Right lobe of liver (tissue), 6 donors: ENCODE results near the gene SHISA6. TPM values are rescaled to one million over a fixed set of nuclear protein-coding genes. Genes with fewer than 3 reads are reported as not detected.
"Not testable (repeated sequence)": the region's sequence is repeated elsewhere in the genome, so short reads cannot be mapped to it uniquely, and the experiment has no call there.

Experiments used
- ATAC-seq, 4 donors: fragments of 200-7000 bp; cut with Tn5 transposase; one replicate each; pipeline ENCODE4 v1.9.1; 2020; ENCODE audit warnings: mild to moderate bottlenecking in 4 of 4, moderate library complexity in 4 of 4
- DNase-seq, 3 donors: peaks; one replicate each; pipeline ENCODE4 v3.0.0-alpha.2; 2020
- H3K27ac ChIP-seq, 3 donors: fragments of 200-600 bp; one replicate each; pipeline ENCODE4 v1.8.0; 2022
- H3K27me3 ChIP-seq, 2 donors: fragments of 200-600 bp; one replicate each; pipeline ENCODE4 v1.8.0; 2022
- H3K36me3 ChIP-seq, 4 donors: fragments of 200-600 bp; sonication (generic) in 1 of 4; one replicate each; pipeline versions ENCODE4 v1.5.1 to v1.8.0; 2017 to 2022; ENCODE audit warnings: control low read depth in 1 of 4
- H3K4me1 ChIP-seq, 4 donors: fragments of 200-600 bp; sonication (generic) in 1 of 4; one replicate each; pipeline versions ENCODE4 v1.5.1 to v1.8.0; 2017 to 2022; ENCODE audit warnings: control low read depth in 1 of 4
- H3K4me3 ChIP-seq, 3 donors: fragments of 200-600 bp; one replicate each; pipeline ENCODE4 v1.8.0; 2022
- H3K9me3 ChIP-seq, 4 donors: fragments of 200-600 bp; sonication (generic) in 1 of 4; one replicate each; pipeline versions ENCODE4 v1.5.1 to v1.8.0; 2017 to 2022; ENCODE audit warnings: control low read depth in 1 of 4
- CTCF ChIP-seq, 4 donors: fragments of 200-600 bp in 3 of 4; fragments of 450-650 bp in 1 of 4; IDR thresholded peaks; one replicate each; pipeline versions ENCODE4 v1.5.1 to v1.8.0; 2016 to 2022; ENCODE audit warnings: antibody characterized with exemption in 4 of 4, mild to moderate bottlenecking in 2 of 4
- POLR2A ChIP-seq: fragments of 450-650 bp; IDR thresholded peaks from one replicate; pipeline ENCODE4 v1.6.1; 2017; ENCODE audit warnings: antibody characterized with exemption, mild to moderate bottlenecking
- WGBS: methylation state at CpG from one replicate; pipeline ENCODE4 v1.1.6; 2018; ENCODE audit warnings: low coverage, low lambda C conversion rate; ENCODE audit not compliant: insufficient coverage; ENCODE audit errors: missing lambda C conversion rate; 5-methylcytosine and 5-hydroxymethylcytosine counted together
- intact Hi-C, 2 donors: fragments of 100-400 bp; cut with DNase I; formaldehyde crosslinking; loops; one replicate each; pipeline versions ENCODE4 v1.11.2 to v1.14.1; 2022
- total RNA-seq, 6 experiments: library from RNA; depleted of rRNA in 2 of 6; stranded (reverse); fragments of >200 nt in 2 of 6; fragmentation: NEBNext Ultra II Directional in 3 of 6; extraction: Animal tissue kit (Norgen Biotek cat#: 25700) in 3 of 6; gene quantifications; one replicate each; pipeline versions ENCODE4 v1.1.0 to v1.2.4, GENCODE V29; 2016 to 2023
- donor health status: DM: no; HTN: yes; CAD: no.
- donor health status: DM: no; HTN: no; CAD: no.
- donor health status: DM: no; HTN: no; CAD: no.
- donor health status: DM: no; HTN: yes; CAD: no.
- donor health status: DM: no; HTN: yes; CAD: no.

The SHISA6 gene
- total RNA-seq, 6 experiments from 2014 or later = not detected

GRCh38 chr17:11304568-11304967 is 63.6 kb downstream of the SHISA6 start:
- intact Hi-C loops = no loop called here
- H3K4me1 ChIP-seq = no peaks in the 10 kb centered on the region
- WGBS = 57% methylated on average over 5 of the region's 7 CpGs

GRCh38 chr17:11305524-11305923 is 64.5 kb downstream of the SHISA6 start:
- intact Hi-C loops = no loop called here
- no peak overlapping the region for H3K4me3 ChIP-seq
- no peaks in the 10 kb centered on the region for H3K9me3 ChIP-seq
- no peak overlapping the region for H3K27ac ChIP-seq
- ATAC-seq (no peak), DNase-seq (no peak)
- no peaks in the 10 kb centered on the region for H3K36me3 ChIP-seq
- 92% methylated on average over 7 of the region's 9 CpGs for WGBS
- no peaks in the 10 kb centered on the region for H3K27me3 ChIP-seq
- no peaks in the 10 kb centered on the region for H3K4me1 ChIP-seq
- TF ChIP-seq CTCF (IDR thresholded peaks at IDR 0.05) = no peak
- TF ChIP-seq POLR2A = no peak

More at GRCh38 chr17:11304568-11304967, 63.6 kb downstream of the SHISA6 start:
- Histone ChIP-seq H3K27me3 (no peaks in the 10 kb centered on the region), H3K36me3 (no peaks in the 10 kb centered on the region), H3K27ac (no peak overlapping the region), H3K4me3 (no peak overlapping the region), H3K9me3 (no peaks in the 10 kb centered on the region)
- TF ChIP-seq POLR2A (no peak), CTCF (IDR thresholded peaks at IDR 0.05) (no peak)
- DNase-seq (no peak), ATAC-seq (no peak)

GRCh38 chr17:11308531-11308930 is 67.5 kb downstream of the SHISA6 start:
- no peaks in the 10 kb centered on the region for H3K27me3 ChIP-seq
- intact Hi-C loops = no loop called here
- H3K4me3 ChIP-seq = no peak overlapping the region
- DNase-seq (no peak), ATAC-seq (no peak)
- TF ChIP-seq CTCF (IDR thresholded peaks at IDR 0.05) (no peak), POLR2A (no peak)
- 64% methylated on average over 7 of the region's 7 CpGs for WGBS
- no peaks in the 10 kb centered on the region for H3K36me3 ChIP-seq
- no peak overlapping the region for H3K27ac ChIP-seq
- no peaks in the 10 kb centered on the region for H3K9me3 ChIP-seq
- H3K4me1 ChIP-seq = no peaks in the 10 kb centered on the region

- Histone ChIP-seq H3K4me1 (no peaks in the 10 kb centered on the region), H3K9me3 (no peaks in the 10 kb centered on the region), H3K27me3 (no peaks in the 10 kb centered on the region), H3K27ac (no peak overlapping the region), H3K36me3 (no peaks in the 10 kb centered on the region), H3K4me3 (no peak overlapping the region)
- TF ChIP-seq POLR2A = no peak
- TF ChIP-seq CTCF (IDR thresholded peaks at IDR 0.05) = no peak
- ATAC-seq = no peak
- WGBS = 36% methylated on average over 3 of the region's 3 CpGs
- intact Hi-C loops = no loop called here
- no peak for DNase-seq
Measured at GRCh38 chr17:11309033-11309432, 68.0 kb downstream of the SHISA6 start.

- no peaks in the 10 kb centered on the region for H3K4me1 ChIP-seq
- no peak overlapping the region for H3K27ac ChIP-seq
- DNase-seq (no peak), ATAC-seq (no peak)
- no peaks in the 10 kb centered on the region for H3K9me3 ChIP-seq
- H3K36me3 ChIP-seq = no peaks in the 10 kb centered on the region
- no peak for TF ChIP-seq CTCF (IDR thresholded peaks at IDR 0.05)
- TF ChIP-seq POLR2A = no peak
- intact Hi-C loops = no loop called here
- no peaks in the 10 kb centered on the region for H3K27me3 ChIP-seq
- H3K4me3 ChIP-seq = no peak overlapping the region
Measured at GRCh38 chr17:11309850-11310249, 68.8 kb downstream of the SHISA6 start.

GRCh38 chr17:11316451-11316850 is 75.4 kb downstream of the SHISA6 start:
- 77% methylated on average over 10 of the region's 11 CpGs for WGBS
- H3K36me3 ChIP-seq, intact Hi-C loops, H3K4me1 ChIP-seq, DNase-seq, H3K4me3 ChIP-seq, ATAC-seq, H3K9me3 ChIP-seq, H3K27ac ChIP-seq, H3K27me3 ChIP-seq: not testable (repeated sequence)
